ENCODE results near the gene MFSD6. TPM values are rescaled to one million over a fixed set of nuclear protein-coding genes. Genes with fewer than 3 reads are reported as not detected.

The MFSD6 gene
- total and polyA plus RNA-seq, 2 experiments from 2014 or later = 0.62 to 1.5 TPM

DNA sequence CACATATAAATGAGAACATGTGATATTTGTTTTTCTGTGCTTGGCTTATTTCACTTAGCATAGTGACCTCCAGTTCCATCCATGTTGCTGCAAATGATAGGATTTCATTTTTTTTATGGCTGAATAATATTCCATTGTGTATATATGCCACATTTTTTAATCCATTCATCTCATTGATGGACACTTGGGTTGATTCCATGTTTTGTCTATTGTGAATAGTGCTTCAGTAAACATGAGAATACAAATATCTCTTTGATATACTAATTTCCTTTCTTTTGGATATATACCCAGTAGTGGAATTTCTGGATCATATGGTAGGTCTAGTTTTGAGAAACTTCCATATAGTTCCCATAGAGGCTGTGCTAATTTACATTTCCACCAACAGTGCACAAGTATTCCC is 130.0 kb downstream of the MFSD6 start:
- no peaks in the 10 kb centered on the region for H3K36me3 ChIP-seq

DNA sequence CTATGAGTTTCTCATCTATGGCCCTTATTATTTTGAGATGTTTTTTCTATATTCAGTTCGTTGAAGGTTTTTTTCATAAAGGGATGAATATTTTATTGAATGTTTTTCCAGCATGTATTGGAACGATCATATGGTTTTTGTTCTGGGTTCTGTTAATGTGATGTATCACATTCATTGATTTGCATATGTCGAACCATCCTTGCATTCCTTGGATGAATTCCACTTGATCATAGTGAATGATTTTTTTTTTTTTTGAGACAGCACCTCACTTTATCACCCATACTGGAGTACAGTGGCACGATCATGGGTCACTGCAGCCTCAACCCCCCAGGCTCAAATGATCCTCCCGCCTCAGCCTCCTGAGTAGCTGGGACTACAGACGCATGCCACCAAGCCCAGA is 131.9 kb downstream of the MFSD6 start:
- no peak for DNase-seq (ENCODE audit: low read depth in 1 of 2, low spot score in 1 of 2)
- TF ChIP-seq, protein P1, sequence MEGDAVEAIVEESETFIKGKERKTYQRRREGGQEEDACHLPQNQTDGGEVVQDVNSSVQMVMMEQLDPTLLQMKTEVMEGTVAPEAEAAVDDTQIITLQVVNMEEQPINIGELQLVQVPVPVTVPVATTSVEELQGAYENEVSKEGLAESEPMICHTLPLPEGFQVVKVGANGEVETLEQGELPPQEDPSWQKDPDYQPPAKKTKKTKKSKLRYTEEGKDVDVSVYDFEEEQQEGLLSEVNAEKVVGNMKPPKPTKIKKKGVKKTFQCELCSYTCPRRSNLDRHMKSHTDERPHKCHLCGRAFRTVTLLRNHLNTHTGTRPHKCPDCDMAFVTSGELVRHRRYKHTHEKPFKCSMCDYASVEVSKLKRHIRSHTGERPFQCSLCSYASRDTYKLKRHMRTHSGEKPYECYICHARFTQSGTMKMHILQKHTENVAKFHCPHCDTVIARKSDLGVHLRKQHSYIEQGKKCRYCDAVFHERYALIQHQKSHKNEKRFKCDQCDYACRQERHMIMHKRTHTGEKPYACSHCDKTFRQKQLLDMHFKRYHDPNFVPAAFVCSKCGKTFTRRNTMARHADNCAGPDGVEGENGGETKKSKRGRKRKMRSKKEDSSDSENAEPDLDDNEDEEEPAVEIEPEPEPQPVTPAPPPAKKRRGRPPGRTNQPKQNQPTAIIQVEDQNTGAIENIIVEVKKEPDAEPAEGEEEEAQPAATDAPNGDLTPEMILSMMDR (IDR thresholded peaks at IDR 0.05; ENCODE audit: low read depth, low read length) = no peak
- Histone ChIP-seq H3K9me3 (ENCODE audit: low read depth) (no peaks in the 10 kb centered on the region), H3K27me3 (no peaks in the 10 kb centered on the region), H3K36me3 (no peaks in the 10 kb centered on the region), H3K27ac (no peak overlapping the region), H3K4me3 (no peak overlapping the region), H3K4me1 (ENCODE audit: low read depth) (peaks cover 15% of the 10 kb centered on the region)

More for the DNA sequence above, 130.0 kb downstream of the MFSD6 start:
- no peak overlapping the region for H3K4me3 ChIP-seq
- DNase-seq (ENCODE audit: low read depth in 1 of 2, low spot score in 1 of 2) = no peak
- TF ChIP-seq, protein P1 (IDR thresholded peaks at IDR 0.05; ENCODE audit: low read depth, low read length) = no peak
- H3K27me3 ChIP-seq = no peaks in the 10 kb centered on the region
- H3K27ac ChIP-seq = no peak overlapping the region
- H3K4me1 ChIP-seq (ENCODE audit: low read depth) = peaks cover 15% of the 10 kb centered on the region
- H3K9me3 ChIP-seq (ENCODE audit: low read depth) = no peaks in the 10 kb centered on the region

DNA sequence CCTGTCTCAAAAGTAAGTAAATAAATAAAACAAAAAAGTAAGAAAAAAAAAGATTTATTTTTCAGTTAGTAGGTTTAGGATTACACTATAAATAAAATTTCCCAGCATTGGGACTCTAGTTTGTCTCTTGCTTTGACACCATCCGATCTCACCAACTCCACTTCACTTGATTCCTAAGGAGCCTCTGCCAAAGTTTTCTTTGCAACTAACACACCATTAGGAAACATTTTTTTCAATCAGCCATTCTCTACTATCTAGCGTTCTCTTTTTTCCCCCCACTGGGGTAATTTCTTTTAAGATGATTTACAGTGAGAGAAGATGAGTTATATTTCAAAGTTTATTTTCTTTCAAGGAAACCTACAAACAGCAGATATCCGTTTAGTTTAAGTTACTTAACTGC is 136.9 kb downstream of the MFSD6 start:
- Histone ChIP-seq H3K9me3 (ENCODE audit: low read depth) (no peaks in the 10 kb centered on the region), H3K27ac (no peak overlapping the region), H3K4me3 (no peak overlapping the region), H3K4me1 (ENCODE audit: low read depth) (no peaks in the 10 kb centered on the region), H3K36me3 (no peaks in the 10 kb centered on the region), H3K27me3 (no peaks in the 10 kb centered on the region)
- TF ChIP-seq, protein P1 (IDR thresholded peaks at IDR 0.05; ENCODE audit: low read depth, low read length) = no peak
- no peak for DNase-seq (ENCODE audit: low read depth in 1 of 2, low spot score in 1 of 2)

DNA sequence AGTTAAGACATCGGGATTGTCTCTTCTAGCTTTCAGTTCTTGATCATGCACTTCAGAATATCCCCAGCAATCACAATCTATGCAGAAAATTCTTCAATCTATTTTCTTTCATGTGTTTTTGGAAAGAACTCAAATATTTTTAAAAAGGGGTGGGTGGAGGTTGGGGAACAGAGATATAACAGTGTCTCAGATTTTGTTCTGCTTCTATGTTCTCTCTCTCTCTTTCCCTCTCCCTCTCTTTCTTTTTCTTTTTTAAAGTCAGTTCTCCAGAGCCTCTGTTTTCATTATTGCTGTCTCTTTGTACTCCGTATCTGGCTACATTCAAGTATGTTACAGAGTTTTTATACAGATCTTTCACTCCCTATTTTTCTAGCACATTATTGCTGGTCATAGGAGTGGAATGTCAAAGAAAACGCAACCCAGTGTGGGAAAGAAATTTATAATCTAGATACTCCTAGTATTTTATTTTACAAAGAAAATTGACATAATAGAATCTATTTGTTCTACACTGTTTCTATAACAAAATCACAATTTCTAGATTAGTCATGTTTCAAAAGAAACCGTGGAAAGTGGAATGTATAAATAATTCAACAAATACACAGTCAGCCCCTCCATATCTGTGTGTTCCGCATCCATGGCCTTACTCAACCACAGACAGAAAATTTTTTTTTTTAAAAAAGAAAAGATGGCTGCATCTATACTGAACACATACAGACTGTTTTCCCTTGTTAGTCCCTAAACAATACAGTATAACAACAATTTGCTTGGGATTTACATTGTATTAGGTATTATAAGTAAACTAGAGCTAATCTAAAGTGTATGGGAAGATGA is 137.6 kb downstream of the MFSD6 start:
- no peak overlapping the region for H3K4me3 ChIP-seq

DNA sequence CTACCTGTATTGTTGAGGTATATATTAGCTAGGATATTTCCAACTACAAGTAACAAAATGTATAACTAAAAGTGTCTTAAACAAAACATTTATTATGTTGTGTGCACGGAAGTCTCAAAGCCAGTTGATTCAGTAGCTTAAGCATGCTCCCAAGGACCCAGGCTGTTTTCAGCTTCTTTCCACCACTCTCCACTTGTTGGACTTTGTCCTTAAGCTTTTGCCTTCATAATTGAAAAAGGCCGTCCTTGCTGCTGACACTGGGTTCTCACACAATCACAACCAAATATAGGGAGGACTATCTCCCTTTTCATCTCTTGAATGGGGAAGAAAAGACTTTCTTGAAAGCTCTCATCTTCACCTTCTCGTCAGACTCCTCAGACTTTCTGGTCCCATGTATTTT is 138.6 kb downstream of the MFSD6 start:
- no peak for DNase-seq (ENCODE audit: low read depth in 1 of 2, low spot score in 1 of 2)
- TF ChIP-seq, protein P1 (IDR thresholded peaks at IDR 0.05; ENCODE audit: low read depth, low read length) = no peak
- Histone ChIP-seq H3K36me3 (no peaks in the 10 kb centered on the region), H3K27me3 (no peaks in the 10 kb centered on the region), H3K9me3 (ENCODE audit: low read depth) (no peaks in the 10 kb centered on the region), H3K27ac (no peak overlapping the region), H3K4me1 (ENCODE audit: low read depth) (no peaks in the 10 kb centered on the region), H3K4me3 (no peak overlapping the region)

More for the DNA sequence above, 137.6 kb downstream of the MFSD6 start:
- DNase-seq (ENCODE audit: low read depth in 1 of 2, low spot score in 1 of 2) = peak in 1 of 2 donors; percentile 54
- Histone ChIP-seq H3K36me3 (no peaks in the 10 kb centered on the region), H3K4me1 (ENCODE audit: low read depth) (no peaks in the 10 kb centered on the region), H3K9me3 (ENCODE audit: low read depth) (no peaks in the 10 kb centered on the region), H3K27me3 (no peaks in the 10 kb centered on the region), H3K27ac (no peak overlapping the region)
- TF ChIP-seq, protein P1 (IDR thresholded peaks at IDR 0.05; ENCODE audit: low read depth, low read length) = no peak
